ENCODE data around the gene ELAVL1. TPM values are rescaled to one million over a fixed set of nuclear protein-coding genes. Genes with fewer than 3 reads are reported as not detected.

ELAVL1 gene
- total and polyA plus RNA-seq, 2 donors from 2014 or later = 34.6 to 64.7 TPM

- DNase-seq (no peak), FAIRE-seq (no peak)
- intact Hi-C loops (cut with DNase I) = no loop called here
- Histone ChIP-seq H3K36me3 (ENCODE audit: control insufficient read depth in 2 of 3, insufficient read depth in 3 of 3, low read length in 3 of 3) (peaks cover 2 to 22% (median 21%) of the 10 kb centered on the region in 3 donors), H3K27me3 (ENCODE audit: control insufficient read depth, insufficient read depth, low read length) (no peaks in the 10 kb centered on the region), H3K9me3 (ENCODE audit: control insufficient read depth in 2 of 3, insufficient read depth in 1 of 3, low read length in 3 of 3) (no peaks in the 10 kb centered on the region), H3K4me1 (ENCODE audit: control insufficient read depth in 2 of 3, insufficient read depth in 2 of 3, low read depth in 1 of 3, low read length in 3 of 3) (peaks cover 0 to 14% (median 10%) of the 10 kb centered on the region in 3 donors), H3K27ac (ENCODE audit: low read depth in 2 of 2, low read length in 2 of 2) (no peak overlapping the region), H3K4me3 (ENCODE audit: low read length in 3 of 3) (no peak overlapping the region), H3K9ac (ENCODE audit: low read length in 3 of 3) (no peak overlapping the region)
- TF ChIP-seq, protein P1, sequence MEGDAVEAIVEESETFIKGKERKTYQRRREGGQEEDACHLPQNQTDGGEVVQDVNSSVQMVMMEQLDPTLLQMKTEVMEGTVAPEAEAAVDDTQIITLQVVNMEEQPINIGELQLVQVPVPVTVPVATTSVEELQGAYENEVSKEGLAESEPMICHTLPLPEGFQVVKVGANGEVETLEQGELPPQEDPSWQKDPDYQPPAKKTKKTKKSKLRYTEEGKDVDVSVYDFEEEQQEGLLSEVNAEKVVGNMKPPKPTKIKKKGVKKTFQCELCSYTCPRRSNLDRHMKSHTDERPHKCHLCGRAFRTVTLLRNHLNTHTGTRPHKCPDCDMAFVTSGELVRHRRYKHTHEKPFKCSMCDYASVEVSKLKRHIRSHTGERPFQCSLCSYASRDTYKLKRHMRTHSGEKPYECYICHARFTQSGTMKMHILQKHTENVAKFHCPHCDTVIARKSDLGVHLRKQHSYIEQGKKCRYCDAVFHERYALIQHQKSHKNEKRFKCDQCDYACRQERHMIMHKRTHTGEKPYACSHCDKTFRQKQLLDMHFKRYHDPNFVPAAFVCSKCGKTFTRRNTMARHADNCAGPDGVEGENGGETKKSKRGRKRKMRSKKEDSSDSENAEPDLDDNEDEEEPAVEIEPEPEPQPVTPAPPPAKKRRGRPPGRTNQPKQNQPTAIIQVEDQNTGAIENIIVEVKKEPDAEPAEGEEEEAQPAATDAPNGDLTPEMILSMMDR (IDR thresholded peaks at IDR 0.05; ENCODE audit: borderline replicate concordance, extremely low read depth, insufficient read depth) = no peak
Observed at GRCh38 chr19:7971553-7972520, 33.6 kb downstream of the ELAVL1 start.

DNA sequence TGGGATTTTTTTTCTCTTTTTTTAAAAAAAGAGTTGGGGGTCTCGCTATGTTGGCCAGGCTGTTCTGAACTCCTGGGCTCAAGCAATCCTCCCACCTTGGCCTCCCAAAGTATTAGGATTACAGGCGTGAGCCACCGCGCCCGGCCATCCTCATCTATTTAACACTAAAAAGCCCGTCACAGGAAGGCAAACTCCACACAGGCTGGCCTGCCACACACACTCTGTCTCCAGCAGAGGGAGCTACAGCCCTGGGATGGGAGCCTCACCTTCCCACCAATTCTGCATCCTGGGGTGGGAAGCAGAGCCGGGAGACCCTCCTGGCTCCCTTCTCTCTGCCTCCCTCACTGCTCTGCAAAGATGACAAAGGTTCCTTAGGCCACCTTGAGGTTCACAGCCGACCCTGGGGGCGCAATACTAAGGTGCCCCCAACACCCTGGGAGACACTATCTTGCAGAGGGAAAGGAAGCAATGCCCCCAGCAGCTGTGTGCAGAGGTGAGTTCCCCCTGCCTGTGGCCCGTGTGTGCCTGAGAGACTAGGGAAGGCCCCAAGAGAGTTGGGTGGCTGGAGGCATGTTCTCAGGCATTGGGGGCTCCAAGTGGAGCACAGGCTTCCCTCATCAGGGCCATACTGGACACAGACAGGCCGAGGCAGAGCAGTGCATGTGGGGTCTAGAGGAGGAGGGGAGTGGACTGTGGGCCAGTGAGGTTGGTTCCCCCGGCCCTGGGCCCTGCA, 34.6 kb downstream of the ELAVL1 start:
- H3K4me3 ChIP-seq (ENCODE audit: low read length in 3 of 3) = no peak overlapping the region
- H3K9me3 ChIP-seq (ENCODE audit: control insufficient read depth in 2 of 3, insufficient read depth in 1 of 3, low read length in 3 of 3) = no peaks in the 10 kb centered on the region
- intact Hi-C loops (cut with DNase I) = no loop called here
- peak in 4 of 5 donors; percentile 53 to 78 (median 57) for DNase-seq
- no peak overlapping the region for H3K9ac ChIP-seq (ENCODE audit: low read length in 3 of 3)
- peaks cover 0 to 14% (median 10%) of the 10 kb centered on the region in 3 donors for H3K4me1 ChIP-seq (ENCODE audit: control insufficient read depth in 2 of 3, insufficient read depth in 2 of 3, low read depth in 1 of 3, low read length in 3 of 3)
- peaks cover 2 to 30% (median 27%) of the 10 kb centered on the region in 3 donors for H3K36me3 ChIP-seq (ENCODE audit: control insufficient read depth in 2 of 3, insufficient read depth in 3 of 3, low read length in 3 of 3)
- FAIRE-seq = no peak
- H3K27ac ChIP-seq (ENCODE audit: low read depth in 2 of 2, low read length in 2 of 2) = no peak overlapping the region
- TF ChIP-seq, protein P1 (IDR thresholded peaks at IDR 0.05; ENCODE audit: borderline replicate concordance, extremely low read depth, insufficient read depth) = peak; percentile 77
- no peaks in the 10 kb centered on the region for H3K27me3 ChIP-seq (ENCODE audit: control insufficient read depth, insufficient read depth, low read length)

GRCh38 chr19:7969555-7969939, 35.9 kb downstream of the ELAVL1 start:
- Histone ChIP-seq H3K9ac (ENCODE audit: low read length in 3 of 3) (no peak overlapping the region), H3K9me3 (ENCODE audit: control insufficient read depth in 2 of 3, insufficient read depth in 1 of 3, low read length in 3 of 3) (no peaks in the 10 kb centered on the region), H3K4me3 (ENCODE audit: low read length in 3 of 3) (no peak overlapping the region), H3K27ac (ENCODE audit: low read depth in 2 of 2, low read length in 2 of 2) (no peak overlapping the region), H3K4me1 (ENCODE audit: control insufficient read depth in 2 of 3, insufficient read depth in 2 of 3, low read depth in 1 of 3, low read length in 3 of 3) (peaks cover 0 to 4% (median 0%) of the 10 kb centered on the region in 3 donors), H3K36me3 (ENCODE audit: control insufficient read depth in 2 of 3, insufficient read depth in 3 of 3, low read length in 3 of 3) (peaks cover 2 to 36% (median 31%) of the 10 kb centered on the region in 3 donors), H3K27me3 (ENCODE audit: control insufficient read depth, insufficient read depth, low read length) (no peaks in the 10 kb centered on the region)
- DNase-seq (peak in 1 of 5 donors; percentile 18), FAIRE-seq (no peak)
- TF ChIP-seq, protein P1 (IDR thresholded peaks at IDR 0.05; ENCODE audit: borderline replicate concordance, extremely low read depth, insufficient read depth) = no peak
- intact Hi-C loops (cut with DNase I) = no loop called here

All from kidney (tissue), 14 donors.